ENCODE results near the gene PLD4.

The PLD4 gene

GRCh38 chr14:104935955-104936354, 11.3 kb downstream of the PLD4 start:
- no peak overlapping the region for H3K4me3 ChIP-seq
- no peak overlapping the region for H3K27ac ChIP-seq
- TF ChIP-seq FOXP2 (optimal IDR thresholded peaks at IDR 0.05; ENCODE audit: control extremely low read depth, extremely low read length, insufficient read depth) (no peak), POLR2AphosphoS5 (IDR thresholded peaks at IDR 0.05; ENCODE audit: borderline replicate concordance, low read depth, low read length) (no peak), EZH2 (IDR thresholded peaks at IDR 0.05) (no peak)
- no peaks in the 10 kb centered on the region for H3K36me3 ChIP-seq (ENCODE audit: insufficient read depth, low read length)
- H3K9ac ChIP-seq (ENCODE audit: insufficient read length) = no peak overlapping the region
- no peak for DNase-seq (ENCODE audit: low read depth, low spot score)
- no peaks in the 10 kb centered on the region for H3K9me3 ChIP-seq (ENCODE audit: low read depth, low read length)

GRCh38 chr14:104936361-104937155, 11.9 kb downstream of the PLD4 start:
- no peak overlapping the region for H3K4me3 ChIP-seq
- TF ChIP-seq FOXP2 (optimal IDR thresholded peaks at IDR 0.05; ENCODE audit: control extremely low read depth, extremely low read length, insufficient read depth) (no peak), POLR2AphosphoS5 (IDR thresholded peaks at IDR 0.05; ENCODE audit: borderline replicate concordance, low read depth, low read length) (no peak), EZH2 (IDR thresholded peaks at IDR 0.05) (no peak)
- no peaks in the 10 kb centered on the region for H3K36me3 ChIP-seq (ENCODE audit: insufficient read depth, low read length)
- H3K9ac ChIP-seq (ENCODE audit: insufficient read length) = no peak overlapping the region
- no peaks in the 10 kb centered on the region for H3K9me3 ChIP-seq (ENCODE audit: low read depth, low read length)
- DNase-seq (ENCODE audit: low read depth, low spot score) = no peak
- no peak overlapping the region for H3K27ac ChIP-seq

GRCh38 chr14:104937161-104937560, 12.5 kb downstream of the PLD4 start:
- Histone ChIP-seq H3K27ac (no peak overlapping the region), H3K9ac (ENCODE audit: insufficient read length) (no peak overlapping the region), H3K36me3 (ENCODE audit: insufficient read depth, low read length) (no peaks in the 10 kb centered on the region), H3K4me3 (no peak overlapping the region), H3K9me3 (ENCODE audit: low read depth, low read length) (no peaks in the 10 kb centered on the region)
- no peak for DNase-seq (ENCODE audit: low read depth, low spot score)
- no peak for TF ChIP-seq FOXP2 (optimal IDR thresholded peaks at IDR 0.05; ENCODE audit: control extremely low read depth, extremely low read length, insufficient read depth)
- TF ChIP-seq EZH2 (IDR thresholded peaks at IDR 0.05) = no peak
- TF ChIP-seq POLR2AphosphoS5 (IDR thresholded peaks at IDR 0.05; ENCODE audit: borderline replicate concordance, low read depth, low read length) = no peak

GRCh38 chr14:104937694-104938365, 13.2 kb downstream of the PLD4 start:
- Histone ChIP-seq H3K4me3 (no peak overlapping the region), H3K9me3 (ENCODE audit: low read depth, low read length) (no peaks in the 10 kb centered on the region), H3K9ac (ENCODE audit: insufficient read length) (no peak overlapping the region), H3K36me3 (ENCODE audit: insufficient read depth, low read length) (no peaks in the 10 kb centered on the region), H3K27ac (no peak overlapping the region)
- no peak for TF ChIP-seq EZH2 (IDR thresholded peaks at IDR 0.05)
- TF ChIP-seq POLR2AphosphoS5 (IDR thresholded peaks at IDR 0.05; ENCODE audit: borderline replicate concordance, low read depth, low read length) = no peak
- no peak for TF ChIP-seq FOXP2 (optimal IDR thresholded peaks at IDR 0.05; ENCODE audit: control extremely low read depth, extremely low read length, insufficient read depth)
- DNase-seq (ENCODE audit: low read depth, low spot score) = no peak

- no peak for TF ChIP-seq FOXP2 (optimal IDR thresholded peaks at IDR 0.05; ENCODE audit: control extremely low read depth, extremely low read length, insufficient read depth)
- TF ChIP-seq POLR2AphosphoS5 (IDR thresholded peaks at IDR 0.05; ENCODE audit: borderline replicate concordance, low read depth, low read length) = no peak
- TF ChIP-seq EZH2 (IDR thresholded peaks at IDR 0.05) = no peak
- H3K4me3 ChIP-seq = no peak overlapping the region
- H3K36me3 ChIP-seq (ENCODE audit: insufficient read depth, low read length) = no peaks in the 10 kb centered on the region
- no peak for DNase-seq (ENCODE audit: low read depth, low spot score)
- H3K9ac ChIP-seq (ENCODE audit: insufficient read length) = no peak overlapping the region
- H3K27ac ChIP-seq = no peak overlapping the region
- no peaks in the 10 kb centered on the region for H3K9me3 ChIP-seq (ENCODE audit: low read depth, low read length)
Observed at GRCh38 chr14:104938436-104938835, 13.8 kb downstream of the PLD4 start.

GRCh38 chr14:104938960-104939359, 14.3 kb downstream of the PLD4 start:
- H3K36me3 ChIP-seq (ENCODE audit: insufficient read depth, low read length) = no peaks in the 10 kb centered on the region
- H3K9me3 ChIP-seq (ENCODE audit: low read depth, low read length) = no peaks in the 10 kb centered on the region
- DNase-seq (ENCODE audit: low read depth, low spot score) = no peak
- H3K27ac ChIP-seq = no peak overlapping the region
- TF ChIP-seq FOXP2 (optimal IDR thresholded peaks at IDR 0.05; ENCODE audit: control extremely low read depth, extremely low read length, insufficient read depth) (no peak), POLR2AphosphoS5 (IDR thresholded peaks at IDR 0.05; ENCODE audit: borderline replicate concordance, low read depth, low read length) (no peak), EZH2 (IDR thresholded peaks at IDR 0.05) (no peak)
- H3K9ac ChIP-seq (ENCODE audit: insufficient read length) = no peak overlapping the region
- H3K4me3 ChIP-seq = no peak overlapping the region

- no peak for DNase-seq (ENCODE audit: low read depth, low spot score)
- TF ChIP-seq EZH2 (IDR thresholded peaks at IDR 0.05) (no peak), POLR2AphosphoS5 (IDR thresholded peaks at IDR 0.05; ENCODE audit: borderline replicate concordance, low read depth, low read length) (no peak), FOXP2 (optimal IDR thresholded peaks at IDR 0.05; ENCODE audit: control extremely low read depth, extremely low read length, insufficient read depth) (no peak)
- H3K9me3 ChIP-seq (ENCODE audit: low read depth, low read length) = no peaks in the 10 kb centered on the region
- no peak overlapping the region for H3K9ac ChIP-seq (ENCODE audit: insufficient read length)
- H3K27ac ChIP-seq = no peak overlapping the region
- H3K4me3 ChIP-seq = no peak overlapping the region
- no peaks in the 10 kb centered on the region for H3K36me3 ChIP-seq (ENCODE audit: insufficient read depth, low read length)
Observed at GRCh38 chr14:104939666-104940410, 15.2 kb downstream of the PLD4 start.

GRCh38 chr14:104940526-104941150, 16.0 kb downstream of the PLD4 start:
- no peaks in the 10 kb centered on the region for H3K36me3 ChIP-seq (ENCODE audit: insufficient read depth, low read length)
- no peak overlapping the region for H3K27ac ChIP-seq
- DNase-seq (ENCODE audit: low read depth, low spot score) = no peak
- no peak for TF ChIP-seq FOXP2 (optimal IDR thresholded peaks at IDR 0.05; ENCODE audit: control extremely low read depth, extremely low read length, insufficient read depth)
- TF ChIP-seq EZH2 (IDR thresholded peaks at IDR 0.05) = no peak
- TF ChIP-seq POLR2AphosphoS5 (IDR thresholded peaks at IDR 0.05; ENCODE audit: borderline replicate concordance, low read depth, low read length) = no peak
- H3K9me3 ChIP-seq (ENCODE audit: low read depth, low read length) = no peaks in the 10 kb centered on the region
- no peak overlapping the region for H3K4me3 ChIP-seq
- no peak overlapping the region for H3K9ac ChIP-seq (ENCODE audit: insufficient read length)

Measured in SK-N-MC (cell line).